Spleen (tissue), 11 donors: ENCODE data around the gene ASMT. TPM values are rescaled to one million over a fixed set of nuclear protein-coding genes. Genes with fewer than 3 reads are reported as not detected.
A peak's percentile ranks its signal among the peaks of the same experiment; 100 is the strongest.

ENCODE experiments used
- DNase-seq: peaks from one replicate; pipeline ENCODE4 v3.0.0-alpha.2; 2020
- H3K27ac ChIP-seq, 8 donors: fragments of 200-600 bp; sonication (generic) in 7 of 8; 1 replicate in 4 of 8; 2 replicates in 4 of 8; pipeline versions ENCODE4 v1.5.0 to v1.8.0; 2016 to 2021; ENCODE audit warnings: inconsistent platforms in 4 of 8, mild to moderate bottlenecking in 4 of 8, moderate library complexity in 1 of 8
- H3K27me3 ChIP-seq, 7 donors: fragments of 200-600 bp; sonication (generic) in 6 of 7; replicated peaks in 1 of 7; 1 replicate in 4 of 7; 2 replicates in 3 of 7; pipeline versions ENCODE4 v1.5.0 to v1.8.0; 2016 to 2021; ENCODE audit warnings: inconsistent platforms in 3 of 7, mild to moderate bottlenecking in 1 of 7
- H3K36me3 ChIP-seq, 6 donors: fragments of 200-600 bp; sonication (generic) in 5 of 6; 1 replicate in 4 of 6; 2 replicates in 2 of 6; pipeline versions ENCODE4 v1.5.0 to v1.8.0; 2016 to 2021; ENCODE audit warnings: inconsistent platforms in 2 of 6
- H3K4me1 ChIP-seq, 6 donors: fragments of 200-600 bp; sonication (generic) in 5 of 6; 1 replicate in 3 of 6; 2 replicates in 3 of 6; pipeline versions ENCODE4 v1.5.0 to v1.8.0; 2016 to 2021; ENCODE audit warnings: inconsistent platforms in 3 of 6
- H3K4me3 ChIP-seq, 8 donors: fragments of 200-600 bp; sonication (generic) in 7 of 8; 1 replicate in 4 of 8; 2 replicates in 4 of 8; pipeline versions ENCODE4 v1.5.0 to v1.8.0; 2016 to 2021; ENCODE audit warnings: inconsistent platforms in 4 of 8, mild to moderate bottlenecking in 4 of 8, moderate library complexity in 2 of 8
- H3K9me3 ChIP-seq, 8 donors: fragments of 200-600 bp; sonication (generic) in 7 of 8; 1 replicate in 4 of 8; 2 replicates in 4 of 8; pipeline versions ENCODE4 v1.5.0 to v1.8.0; 2016 to 2021; ENCODE audit warnings: inconsistent platforms in 4 of 8
- CTCF ChIP-seq, 11 experiments: fragments of 200-600 bp in 7 of 11; fragments of 450-650 bp in 4 of 11; sonication (generic) in 4 of 11; IDR thresholded peaks in 8 of 11; conservative IDR thresholded peaks in 3 of 11; 1 replicate in 7 of 11; 2 replicates in 4 of 11; pipeline versions ENCODE4 v1.4.0 to v1.8.0; 2016 to 2021; ENCODE audit warnings: antibody characterized with exemption in 11 of 11, inconsistent platforms in 4 of 11, mild to moderate bottlenecking in 1 of 11
- POLR2A ChIP-seq, 3 donors: fragments of 450-650 bp; IDR thresholded peaks; one replicate each; pipeline ENCODE4 v1.5.1; 2017; ENCODE audit warnings: antibody characterized with exemption in 3 of 3, mild to moderate bottlenecking in 1 of 3
- POLR2AphosphoS5 ChIP-seq, 3 donors: sonication (generic); formaldehyde crosslinking; IDR thresholded peaks; one replicate each; pipeline ENCODE4 v1.5.1; 2017; ENCODE audit warnings: antibody characterized with exemption in 3 of 3
- WGBS, 5 donors: extraction: QIAGEN DNeasy Blood & Tissue Kit in 3 of 5; methylation state at CpG; one replicate each; pipeline versions ENCODE4 v1.1.5 to v1.1.7; 2013 to 2018; 5-methylcytosine and 5-hydroxymethylcytosine counted together
- intact Hi-C: fragments of 100-400 bp; cut with DNase I; formaldehyde crosslinking; loops from one replicate; pipeline ENCODE4 v1.15.0; 2023; ENCODE audit warnings: low total_unique reads
- polyA plus RNA-seq, 3 donors: library from polyadenylated mRNA; stranded (reverse); fragments of 200-250 nt; gene quantifications; one replicate each; pipeline ENCODE4 v1.2.1, GENCODE V29; 2013
- total RNA-seq, 7 donors: library from RNA; depleted of rRNA in 3 of 7; stranded (reverse); fragments of >200 nt in 3 of 7; fragmentation: NEBNext Ultra II Directional in 4 of 7; extraction: Animal tissue kit (Norgen Biotek cat#: 25700) in 4 of 7; gene quantifications; one replicate each; pipeline versions ENCODE4 v1.1.0 to v1.2.1, GENCODE V29; 2016 to 2021
- donor health status: healthy with polysubstance abuse.
- donor health status: DM: no; HTN: no; CAD: no; lungs with moderate emphysema.
- donor health status: DM: no; HTN: no; CAD: no.
- donor health status: Bipolar disorder and iron deficiency.
- donor health status: healthy.
- donor health status: DM: no; HTN: no; CAD: no.
- donor health status: DM: yes; HTN: yes; CAD: no.

Gene ASMT
- total and polyA plus RNA-seq, 10 donors: 0.11 to 9.6 (median 0.59) TPM; not detected in 2

GRCh38 chrX:1591102-1591862 is 23.6 kb upstream of the ASMT start, which contains the start of gene AKAP17A:
Gene AKAP17A (plus strand): TSS chrX:1591604. CDS start chrX:1593463, 1,859 bp downstream.
- TF ChIP-seq CTCF (IDR thresholded peaks at IDR 0.05 in 8 of 11, conservative IDR thresholded peaks at IDR 0.05 in 3 of 11): peak in 6 of 11 experiments; percentile 22 to 50 (median 38)
- peak; percentile 92 to 96 (median 93) for TF ChIP-seq POLR2AphosphoS5 (IDR thresholded peaks at IDR 0.05)
- peak in 2 of 3 donors; percentile 64 to 92 for TF ChIP-seq POLR2A (IDR thresholded peaks at IDR 0.05)
- Histone ChIP-seq H3K4me1 (peaks cover 18 to 59% (median 42%) of the 10 kb centered on the region in 6 donors), H3K36me3 (peaks cover 2 to 32% (median 29%) of the 10 kb centered on the region in 6 donors), H3K4me3 (peak within 1 kb of the TSS; percentile 70 to 92 (median 80)), H3K27me3 (no peaks in the 10 kb centered on the region), H3K9me3 (no peaks in the 10 kb centered on the region), H3K27ac (peak within 1 kb of the TSS; percentile 71 to 96 (median 91))
- intact Hi-C loops: no loop called here
- WGBS, 5 donors: 2 to 3% (median 2%) methylated on average over 40 to 66 of the region's 66 CpGs
- peak; percentile 99 for DNase-seq

GRCh38 chrX:1591863-1592469 is 22.9 kb upstream of the ASMT start:
- no peak for TF ChIP-seq POLR2A (IDR thresholded peaks at IDR 0.05)
- no peak for TF ChIP-seq POLR2AphosphoS5 (IDR thresholded peaks at IDR 0.05)
- TF ChIP-seq CTCF (IDR thresholded peaks at IDR 0.05 in 8 of 11, conservative IDR thresholded peaks at IDR 0.05 in 3 of 11): no peak
- H3K27ac ChIP-seq: peak overlapping the region; percentile 71 to 96 (median 91)
- 1 to 3% (median 2%) methylated on average over 30 to 35 of the region's 35 CpGs for WGBS, 5 donors
- H3K27me3 ChIP-seq: no peaks in the 10 kb centered on the region
- intact Hi-C loops: no loop called here
- peak; percentile 90 for DNase-seq
- peak overlapping the region; percentile 70 to 92 (median 80) for H3K4me3 ChIP-seq
- no peaks in the 10 kb centered on the region for H3K9me3 ChIP-seq
- peaks cover 2 to 37% (median 34%) of the 10 kb centered on the region in 6 donors for H3K36me3 ChIP-seq
- H3K4me1 ChIP-seq: peaks cover 17 to 54% (median 36%) of the 10 kb centered on the region in 6 donors

GRCh38 chrX:1592470-1593142 is 22.3 kb upstream of the ASMT start:
- no peaks in the 10 kb centered on the region for H3K9me3 ChIP-seq
- H3K4me3 ChIP-seq: peak overlapping the region; percentile 70 to 92 (median 80)
- peak overlapping the region; percentile 71 to 96 (median 91) for H3K27ac ChIP-seq
- H3K27me3 ChIP-seq: no peaks in the 10 kb centered on the region
- WGBS, 5 donors: 0 to 1% (median 0%) methylated on average over 28 of the region's 28 CpGs
- H3K4me1 ChIP-seq: peaks cover 15 to 57% (median 33%) of the 10 kb centered on the region in 6 donors
- intact Hi-C loops: no loop called here
- peak; percentile 88 for DNase-seq
- peaks cover 2 to 43% (median 40%) of the 10 kb centered on the region in 6 donors for H3K36me3 ChIP-seq
- TF ChIP-seq POLR2AphosphoS5 (IDR thresholded peaks at IDR 0.05) (peak; percentile 5 to 66 (median 49)), POLR2A (IDR thresholded peaks at IDR 0.05) (no peak), CTCF (IDR thresholded peaks at IDR 0.05 in 8 of 11, conservative IDR thresholded peaks at IDR 0.05 in 3 of 11) (no peak)
